ENCODE measurements around the gene ACTN2.

The ACTN2 gene

GRCh38 chr1:236717811-236718210, 31.5 kb downstream of the ACTN2 start:
- no peak for ATAC-seq
- TF ChIP-seq OSR1 (CRISPR knock-in tag; IDR thresholded peaks at IDR 0.05): no peak
- no peak for TF ChIP-seq SNAI2 (CRISPR knock-in tag; IDR thresholded peaks at IDR 0.05)
- TF ChIP-seq ARNTL (CRISPR knock-in tag; IDR thresholded peaks at IDR 0.05; ENCODE audit: borderline replicate concordance, low read depth): no peak
- TF ChIP-seq ZFP30 (CRISPR knock-in tag; IDR thresholded peaks at IDR 0.05): no peak
- TF ChIP-seq ZC3H10 (CRISPR knock-in tag; IDR thresholded peaks at IDR 0.05): no peak
- TF ChIP-seq ZNF8 (CRISPR knock-in tag; IDR thresholded peaks at IDR 0.05): no peak
- TF ChIP-seq ZFP3 (CRISPR knock-in tag; IDR thresholded peaks at IDR 0.05): no peak

DNA sequence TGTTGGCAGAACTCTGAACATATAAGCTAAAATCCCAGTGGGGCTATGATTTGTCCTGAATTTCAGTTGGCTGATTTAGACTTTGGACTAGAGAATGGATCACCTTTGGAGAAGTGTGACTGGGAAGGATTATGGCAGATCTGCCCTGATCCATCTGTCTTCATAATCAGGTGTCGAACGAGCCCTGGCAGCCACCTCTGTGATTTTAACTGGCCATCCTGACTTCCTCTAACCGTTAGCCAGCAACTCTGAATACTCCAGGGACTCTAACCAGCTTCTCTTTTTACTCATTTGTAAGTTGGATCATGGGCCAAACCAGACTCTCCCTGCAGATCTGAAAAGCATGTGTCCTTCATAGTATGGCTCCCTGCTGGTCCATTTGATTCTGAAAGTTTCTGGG, 32.0 kb downstream of the ACTN2 start:
- ATAC-seq: no peak
- TF ChIP-seq BACH2 (CRISPR knock-in tag; IDR thresholded peaks at IDR 0.05; ENCODE audit: borderline replicate concordance) (no peak), ZFP30 (CRISPR knock-in tag; IDR thresholded peaks at IDR 0.05) (no peak), POU6F1 (CRISPR knock-in tag; IDR thresholded peaks at IDR 0.05; ENCODE audit: borderline replicate concordance, low read depth) (no peak), PATZ1 (CRISPR knock-in tag; IDR thresholded peaks at IDR 0.05; ENCODE audit: borderline replicate concordance) (no peak), ZNF8 (CRISPR knock-in tag; IDR thresholded peaks at IDR 0.05) (no peak), PPARA (CRISPR knock-in tag; IDR thresholded peaks at IDR 0.05; ENCODE audit: borderline replicate concordance) (no peak), GLIS3 (CRISPR knock-in tag; IDR thresholded peaks at IDR 0.05) (no peak), TCF4 (CRISPR knock-in tag; IDR thresholded peaks at IDR 0.05; ENCODE audit: borderline replicate concordance) (no peak), ISL1 (CRISPR knock-in tag; IDR thresholded peaks at IDR 0.05) (no peak), OSR1 (CRISPR knock-in tag; IDR thresholded peaks at IDR 0.05) (no peak)
- TF ChIP-seq, protein P1, sequence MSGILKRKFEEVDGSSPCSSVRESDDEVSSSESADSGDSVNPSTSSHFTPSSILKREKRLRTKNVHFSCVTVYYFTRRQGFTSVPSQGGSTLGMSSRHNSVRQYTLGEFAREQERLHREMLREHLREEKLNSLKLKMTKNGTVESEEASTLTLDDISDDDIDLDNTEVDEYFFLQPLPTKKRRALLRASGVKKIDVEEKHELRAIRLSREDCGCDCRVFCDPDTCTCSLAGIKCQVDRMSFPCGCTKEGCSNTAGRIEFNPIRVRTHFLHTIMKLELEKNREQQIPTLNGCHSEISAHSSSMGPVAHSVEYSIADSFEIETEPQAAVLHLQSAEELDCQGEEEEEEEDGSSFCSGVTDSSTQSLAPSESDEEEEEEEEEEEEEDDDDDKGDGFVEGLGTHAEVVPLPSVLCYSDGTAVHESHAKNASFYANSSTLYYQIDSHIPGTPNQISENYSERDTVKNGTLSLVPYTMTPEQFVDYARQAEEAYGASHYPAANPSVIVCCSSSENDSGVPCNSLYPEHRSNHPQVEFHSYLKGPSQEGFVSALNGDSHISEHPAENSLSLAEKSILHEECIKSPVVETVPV (CRISPR knock-in tag; IDR thresholded peaks at IDR 0.05): no peak
- TF ChIP-seq, protein P2, sequence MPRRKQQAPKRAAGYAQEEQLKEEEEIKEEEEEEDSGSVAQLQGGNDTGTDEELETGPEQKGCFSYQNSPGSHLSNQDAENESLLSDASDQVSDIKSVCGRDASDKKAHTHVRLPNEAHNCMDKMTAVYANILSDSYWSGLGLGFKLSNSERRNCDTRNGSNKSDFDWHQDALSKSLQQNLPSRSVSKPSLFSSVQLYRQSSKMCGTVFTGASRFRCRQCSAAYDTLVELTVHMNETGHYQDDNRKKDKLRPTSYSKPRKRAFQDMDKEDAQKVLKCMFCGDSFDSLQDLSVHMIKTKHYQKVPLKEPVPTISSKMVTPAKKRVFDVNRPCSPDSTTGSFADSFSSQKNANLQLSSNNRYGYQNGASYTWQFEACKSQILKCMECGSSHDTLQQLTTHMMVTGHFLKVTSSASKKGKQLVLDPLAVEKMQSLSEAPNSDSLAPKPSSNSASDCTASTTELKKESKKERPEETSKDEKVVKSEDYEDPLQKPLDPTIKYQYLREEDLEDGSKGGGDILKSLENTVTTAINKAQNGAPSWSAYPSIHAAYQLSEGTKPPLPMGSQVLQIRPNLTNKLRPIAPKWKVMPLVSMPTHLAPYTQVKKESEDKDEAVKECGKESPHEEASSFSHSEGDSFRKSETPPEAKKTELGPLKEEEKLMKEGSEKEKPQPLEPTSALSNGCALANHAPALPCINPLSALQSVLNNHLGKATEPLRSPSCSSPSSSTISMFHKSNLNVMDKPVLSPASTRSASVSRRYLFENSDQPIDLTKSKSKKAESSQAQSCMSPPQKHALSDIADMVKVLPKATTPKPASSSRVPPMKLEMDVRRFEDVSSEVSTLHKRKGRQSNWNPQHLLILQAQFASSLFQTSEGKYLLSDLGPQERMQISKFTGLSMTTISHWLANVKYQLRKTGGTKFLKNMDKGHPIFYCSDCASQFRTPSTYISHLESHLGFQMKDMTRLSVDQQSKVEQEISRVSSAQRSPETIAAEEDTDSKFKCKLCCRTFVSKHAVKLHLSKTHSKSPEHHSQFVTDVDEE (CRISPR knock-in tag; IDR thresholded peaks at IDR 0.05): no peak

GRCh38 chr1:236720206-236720605, 33.9 kb downstream of the ACTN2 start:
- no peak for ATAC-seq
- no peak for TF ChIP-seq ZNF70 (CRISPR knock-in tag; IDR thresholded peaks at IDR 0.05)
- no peak for TF ChIP-seq GLIS3 (CRISPR knock-in tag; IDR thresholded peaks at IDR 0.05)
- TF ChIP-seq PATZ1 (CRISPR knock-in tag; IDR thresholded peaks at IDR 0.05; ENCODE audit: borderline replicate concordance): no peak
- no peak for TF ChIP-seq ESRRG (CRISPR knock-in tag; IDR thresholded peaks at IDR 0.05)
- no peak for TF ChIP-seq TCF4 (CRISPR knock-in tag; IDR thresholded peaks at IDR 0.05; ENCODE audit: borderline replicate concordance)
- no peak for TF ChIP-seq ZFP30 (CRISPR knock-in tag; IDR thresholded peaks at IDR 0.05)
- TF ChIP-seq ZNF8 (CRISPR knock-in tag; IDR thresholded peaks at IDR 0.05): no peak
- no peak for TF ChIP-seq POU6F1 (CRISPR knock-in tag; IDR thresholded peaks at IDR 0.05; ENCODE audit: borderline replicate concordance, low read depth)
- TF ChIP-seq, protein P3, sequence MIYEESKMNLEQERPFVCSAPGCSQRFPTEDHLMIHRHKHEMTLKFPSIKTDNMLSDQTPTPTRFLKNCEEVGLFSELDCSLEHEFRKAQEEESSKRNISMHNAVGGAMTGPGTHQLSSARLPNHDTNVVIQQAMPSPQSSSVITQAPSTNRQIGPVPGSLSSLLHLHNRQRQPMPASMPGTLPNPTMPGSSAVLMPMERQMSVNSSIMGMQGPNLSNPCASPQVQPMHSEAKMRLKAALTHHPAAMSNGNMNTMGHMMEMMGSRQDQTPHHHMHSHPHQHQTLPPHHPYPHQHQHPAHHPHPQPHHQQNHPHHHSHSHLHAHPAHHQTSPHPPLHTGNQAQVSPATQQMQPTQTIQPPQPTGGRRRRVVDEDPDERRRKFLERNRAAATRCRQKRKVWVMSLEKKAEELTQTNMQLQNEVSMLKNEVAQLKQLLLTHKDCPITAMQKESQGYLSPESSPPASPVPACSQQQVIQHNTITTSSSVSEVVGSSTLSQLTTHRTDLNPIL (CRISPR knock-in tag; IDR thresholded peaks at IDR 0.05; ENCODE audit: low read depth): no peak
- no peak for TF ChIP-seq ISL1 (CRISPR knock-in tag; IDR thresholded peaks at IDR 0.05)
- TF ChIP-seq BACH2 (CRISPR knock-in tag; IDR thresholded peaks at IDR 0.05; ENCODE audit: borderline replicate concordance): no peak
- TF ChIP-seq, protein P2 (CRISPR knock-in tag; IDR thresholded peaks at IDR 0.05): no peak
- no peak for TF ChIP-seq ARNTL (CRISPR knock-in tag; IDR thresholded peaks at IDR 0.05; ENCODE audit: borderline replicate concordance, low read depth)
